Stomach (tissue), 9 donors: ENCODE results near the gene TMEM147. TPM values are rescaled to one million over a fixed set of nuclear protein-coding genes. Genes with fewer than 3 reads are reported as not detected.
A peak's percentile ranks its signal among the peaks of the same experiment; 100 is the strongest.

Experiments
- DNase-seq, 2 donors: peaks; one replicate each; pipeline versions ENCODE4 v3.0.0 to v3.0.0-alpha.2; 2013 to 2019
- H3K27ac ChIP-seq, 5 donors: fragments of 200-600 bp in 4 of 5; sonication (generic) in 4 of 5; one replicate each; pipeline ENCODE4 v1.5.1; 2013 to 2019; ENCODE audit warnings: mild to moderate bottlenecking in 1 of 5, moderate library complexity in 1 of 5
- H3K27me3 ChIP-seq, 3 donors: fragments of 200-600 bp; sonication (generic); one replicate each; pipeline ENCODE4 v1.5.1; 2017 to 2019; ENCODE audit warnings: mixed run types in 1 of 3
- H3K36me3 ChIP-seq, 4 donors: fragments of 200-600 bp; sonication (generic); 1 replicate in 3 of 4; 2 replicates in 1 of 4; pipeline ENCODE4 v1.5.1; 2016 to 2019
- H3K4me1 ChIP-seq, 4 donors: fragments of 200-600 bp; sonication (generic); one replicate each; pipeline ENCODE4 v1.5.1; 2016 to 2019
- H3K4me3 ChIP-seq, 4 donors: fragments of 200-600 bp; sonication (generic) in 3 of 4; one replicate each; pipeline ENCODE4 v1.5.1; 2016 to 2019; ENCODE audit warnings: mild to moderate bottlenecking in 1 of 4
- H3K9me3 ChIP-seq, 4 donors: fragments of 200-600 bp; sonication (generic); one replicate each; pipeline ENCODE4 v1.5.1; 2016 to 2019
- CTCF ChIP-seq, 7 experiments: fragments of 450-650 bp in 4 of 7; fragments of 200-600 bp in 3 of 7; sonication (generic) in 3 of 7; IDR thresholded peaks; one replicate each; pipeline ENCODE4 v1.5.1; 2016 to 2019; ENCODE audit warnings: antibody characterized with exemption in 7 of 7, control low read depth in 2 of 7, mild to moderate bottlenecking in 1 of 7
- EP300 ChIP-seq: sonication (generic); formaldehyde crosslinking; IDR thresholded peaks from one replicate; pipeline ENCODE4 v1.6.1; 2017; ENCODE audit warnings: antibody characterized with exemption
- POLR2A ChIP-seq, 4 donors: fragments of 450-650 bp; IDR thresholded peaks; one replicate each; pipeline ENCODE4 v1.6.1; 2016; ENCODE audit warnings: antibody characterized with exemption in 4 of 4, control low read depth in 2 of 4, mild to moderate bottlenecking in 1 of 4, moderate library complexity in 1 of 4
- POLR2AphosphoS5 ChIP-seq, 3 donors: sonication (generic); formaldehyde crosslinking; IDR thresholded peaks; one replicate each; pipeline ENCODE4 v1.6.1; 2016; ENCODE audit warnings: antibody characterized with exemption in 3 of 3
- WGBS, 5 donors: extraction: QIAGEN DNeasy Blood & Tissue Kit in 3 of 5; methylation state at CpG; one replicate each; pipeline versions ENCODE4 v1.1.5 to v1.1.7; 2013 to 2018; 5-methylcytosine and 5-hydroxymethylcytosine counted together
- intact Hi-C: fragments of 100-400 bp; cut with DNase I; formaldehyde crosslinking; loops from one replicate; pipeline ENCODE4 v1.15.1; 2023; ENCODE audit warnings: low total_unique reads
- polyA plus RNA-seq, 3 donors: library from polyadenylated mRNA; stranded (reverse); fragments of 200-250 nt; gene quantifications; one replicate each; pipeline ENCODE4 v1.2.3, GENCODE V29; 2013
- total RNA-seq, 5 donors: library from RNA; depleted of rRNA; stranded (reverse); fragments of >200 nt; gene quantifications; one replicate each; pipeline versions ENCODE4 v1.1.0 to v1.2.3, GENCODE V29; 2014 to 2016
- donor health status: healthy with polysubstance abuse.
- donor health status: Bipolar disorder and iron deficiency.
- donor health status: healthy.

The TMEM147 gene
- total and polyA plus RNA-seq, 8 donors: 7.0 to 131 (median 62.5) TPM

- DNase-seq: peak in 1 of 2 donors; percentile 58
- WGBS, 5 donors: 22 to 37% (median 30%) methylated on average over 15 of the region's 15 CpGs
- H3K27ac ChIP-seq: no peak within 1 kb of the TSS
- TF ChIP-seq POLR2A (IDR thresholded peaks at IDR 0.05) (no peak), CTCF (IDR thresholded peaks at IDR 0.05) (no peak), EP300 (no peak), POLR2AphosphoS5 (IDR thresholded peaks at IDR 0.05) (no peak)
- H3K4me1 ChIP-seq: peaks cover 0 to 20% (median 10%) of the 10 kb centered on the region in 4 donors
- H3K27me3 ChIP-seq: peaks cover 0 to 58% (median 5%) of the 10 kb centered on the region in 3 donors
- intact Hi-C loops: no loop called here
- no peaks in the 10 kb centered on the region for H3K9me3 ChIP-seq
- no peaks in the 10 kb centered on the region for H3K36me3 ChIP-seq
- H3K4me3 ChIP-seq: no peak within 1 kb of the TSS
Observed at GRCh38 chr19:35513628-35514281, 31.7 kb upstream of the TMEM147 start, which contains the start of gene DMKN. TSS of gene DMKN (minus strand) at chr19:35513649. CDS start at chr19:35513475, 174 bp downstream.

GRCh38 chr19:35514282-35514809 is 31.1 kb upstream of the TMEM147 start:
- TF ChIP-seq POLR2AphosphoS5 (IDR thresholded peaks at IDR 0.05): no peak
- no peak for TF ChIP-seq EP300
- no peak for TF ChIP-seq POLR2A (IDR thresholded peaks at IDR 0.05)
- TF ChIP-seq CTCF (IDR thresholded peaks at IDR 0.05): no peak
- H3K4me3 ChIP-seq: no peak overlapping the region
- 23 to 36% (median 27%) methylated on average over 10 to 20 of the region's 20 CpGs for WGBS, 5 donors
- peak in 1 of 2 donors; percentile 53 for DNase-seq
- peaks cover 0 to 55% (median 5%) of the 10 kb centered on the region in 3 donors for H3K27me3 ChIP-seq
- H3K27ac ChIP-seq: no peak overlapping the region
- intact Hi-C loops: no loop called here
- peaks cover 0 to 14% (median 10%) of the 10 kb centered on the region in 4 donors for H3K4me1 ChIP-seq
- no peaks in the 10 kb centered on the region for H3K9me3 ChIP-seq
- no peaks in the 10 kb centered on the region for H3K36me3 ChIP-seq

GRCh38 chr19:35516310-35516709 is 29.1 kb upstream of the TMEM147 start:
- TF ChIP-seq POLR2AphosphoS5 (IDR thresholded peaks at IDR 0.05) (no peak), EP300 (no peak), POLR2A (IDR thresholded peaks at IDR 0.05) (no peak), CTCF (IDR thresholded peaks at IDR 0.05) (no peak)

GRCh38 chr19:35517342-35517741 is 28.1 kb upstream of the TMEM147 start:
- no peak overlapping the region for H3K27ac ChIP-seq
- H3K4me1 ChIP-seq: no peaks in the 10 kb centered on the region
- no peaks in the 10 kb centered on the region for H3K9me3 ChIP-seq
- peaks cover 0 to 25% (median 0%) of the 10 kb centered on the region in 3 donors for H3K27me3 ChIP-seq
- no peak for DNase-seq
- H3K36me3 ChIP-seq: no peaks in the 10 kb centered on the region
- H3K4me3 ChIP-seq: no peak overlapping the region
- TF ChIP-seq CTCF (IDR thresholded peaks at IDR 0.05) (no peak), POLR2A (IDR thresholded peaks at IDR 0.05) (no peak), POLR2AphosphoS5 (IDR thresholded peaks at IDR 0.05) (no peak), EP300 (no peak)
- 88 to 94% (median 91%) methylated on average over 2 of the region's 2 CpGs for WGBS, 5 donors
- intact Hi-C loops: no loop called here

More at GRCh38 chr19:35516310-35516709, 29.1 kb upstream of the TMEM147 start:
- Histone ChIP-seq H3K27ac (no peak overlapping the region), H3K36me3 (no peaks in the 10 kb centered on the region), H3K4me1 (no peaks in the 10 kb centered on the region), H3K27me3 (peaks cover 0 to 36% (median 0%) of the 10 kb centered on the region in 3 donors), H3K4me3 (no peak overlapping the region), H3K9me3 (no peaks in the 10 kb centered on the region)
- 83 to 97% (median 90%) methylated on average over 3 of the region's 3 CpGs for WGBS, 5 donors
- DNase-seq: no peak
- intact Hi-C loops: no loop called here
